Coronary artery (tissue), 2 donors: Measurements from ENCODE around the gene ECHDC3.

ENCODE experiments used
- DNase-seq: peaks from one replicate; pipeline ENCODE4 v3.0.0-alpha.2; 2017; ENCODE audit warnings: low spot score
- H3K27ac ChIP-seq, 2 donors: fragments of 200-600 bp; sonication (generic); one replicate each; pipeline ENCODE4 v1.5.1; 2016 to 2019
- H3K4me3 ChIP-seq: fragments of 200-600 bp; sonication (generic); 2 replicates; pipeline ENCODE4 v1.5.1; 2016; ENCODE audit warnings: mild to moderate bottlenecking, moderate library complexity
- CTCF ChIP-seq: fragments of 200-600 bp; sonication (generic); IDR thresholded peaks from one replicate; pipeline ENCODE4 v1.5.1; 2019; ENCODE audit warnings: antibody characterized with exemption

Gene ECHDC3

GRCh38 chr10:11750420-11750819, 8.2 kb downstream of the ECHDC3 start:
- DNase-seq = no peak
- H3K4me3 ChIP-seq = no peak overlapping the region
- H3K27ac ChIP-seq = no peak overlapping the region
- no peak for TF ChIP-seq CTCF

- Histone ChIP-seq H3K4me3 (no peak overlapping the region), H3K27ac (no peak overlapping the region)
- DNase-seq = no peak
- TF ChIP-seq CTCF = no peak
These were observed 12.0 kb downstream of the ECHDC3 start for GRCh38 chr10:11754173-11754572.

- TF ChIP-seq CTCF = no peak
- no peak for DNase-seq
- H3K27ac ChIP-seq = no peak overlapping the region
- no peak overlapping the region for H3K4me3 ChIP-seq
These were observed 12.4 kb downstream of the ECHDC3 start for GRCh38 chr10:11754620-11755019.

GRCh38 chr10:11755512-11756263, 13.5 kb downstream of the ECHDC3 start:
- no peak overlapping the region for H3K27ac ChIP-seq

GRCh38 chr10:11756766-11757315, 14.7 kb downstream of the ECHDC3 start:
- TF ChIP-seq CTCF = no peak
- Histone ChIP-seq H3K27ac (peak overlapping the region; percentile 43 to 76), H3K4me3 (no peak overlapping the region)
- DNase-seq = no peak

More at GRCh38 chr10:11755512-11756263, 13.5 kb downstream of the ECHDC3 start:
- no peak for TF ChIP-seq CTCF
- DNase-seq = no peak
- no peak overlapping the region for H3K4me3 ChIP-seq

- no peak for TF ChIP-seq CTCF
- no peak for DNase-seq
- H3K27ac ChIP-seq = peak overlapping the region; percentile 43 to 76
- no peak overlapping the region for H3K4me3 ChIP-seq
These were observed 15.3 kb downstream of the ECHDC3 start for GRCh38 chr10:11757454-11757820.
